Breast epithelium (tissue), 4 donors: ENCODE results near the gene MTERF1. TPM values are rescaled to one million over a fixed set of nuclear protein-coding genes. Genes with fewer than 3 reads are reported as not detected.
"Not testable (repeated sequence)": the region's sequence is repeated elsewhere in the genome, so short reads cannot be mapped to it uniquely, and the experiment has no call there.

Experiments
- DNase-seq, 2 donors: peaks; one replicate each; pipeline ENCODE4 v3.0.0-alpha.2; 2019; ENCODE audit warnings: low spot score in 2 of 2
- H3K27ac ChIP-seq, 2 donors: fragments of 200-600 bp; sonication (generic) in 1 of 2; one replicate each; pipeline ENCODE4 v1.5.1; 2016 to 2019; ENCODE audit warnings: mild to moderate bottlenecking in 1 of 2
- H3K27me3 ChIP-seq, 2 donors: fragments of 200-600 bp; sonication (generic) in 1 of 2; one replicate each; pipeline versions ENCODE4 v1.5.1 to v1.6.0; 2017 to 2019; ENCODE audit warnings: control low read depth in 1 of 2, mild to moderate bottlenecking in 1 of 2
- H3K36me3 ChIP-seq: fragments of 200-600 bp; one replicate; pipeline ENCODE4 v1.5.1; 2019
- H3K4me1 ChIP-seq, 2 donors: fragments of 200-600 bp; sonication (generic); one replicate each; pipeline ENCODE4 v1.5.1; 2016 to 2019; ENCODE audit warnings: control low read depth in 1 of 2
- H3K4me3 ChIP-seq, 3 donors: fragments of 200-600 bp; sonication (generic); 1 replicate in 2 of 3; 2 replicates in 1 of 3; pipeline ENCODE4 v1.5.1; 2016 to 2019; ENCODE audit warnings: mild to moderate bottlenecking in 3 of 3, moderate library complexity in 2 of 3
- H3K9me3 ChIP-seq, 2 donors: fragments of 200-600 bp; sonication (generic) in 1 of 2; one replicate each; pipeline ENCODE4 v1.5.1; 2016 to 2019; ENCODE audit warnings: control low read depth in 1 of 2
- POLR2A ChIP-seq: fragments of 450-650 bp; IDR thresholded peaks from one replicate; pipeline ENCODE4 v1.6.1; 2016; ENCODE audit warnings: antibody characterized with exemption, mild to moderate bottlenecking, moderate library complexity
- POLR2AphosphoS5 ChIP-seq, 3 donors: sonication (generic); formaldehyde crosslinking; IDR thresholded peaks; one replicate each; pipeline ENCODE4 v1.6.1; 2017; ENCODE audit warnings: antibody characterized with exemption in 3 of 3
- intact Hi-C: fragments of 100-400 bp; cut with DNase I; formaldehyde crosslinking; loops from one replicate; pipeline ENCODE4 v1.15.1; 2023; ENCODE audit warnings: low total_unique reads
- total RNA-seq, 3 donors: library from RNA; depleted of rRNA; stranded (reverse); fragments of >200 nt; gene quantifications; one replicate each; pipeline ENCODE4 v1.1.0, GENCODE V29; 2016
- TF ChIP-seq, protein P1 (sequence below), 3 donors: fragments of 450-650 bp; IDR thresholded peaks; one replicate each; pipeline ENCODE4 v1.5.1; 2016 to 2017; ENCODE audit warnings: antibody characterized with exemption in 3 of 3, mild to moderate bottlenecking in 3 of 3, moderate library complexity in 3 of 3

Gene MTERF1
- total RNA-seq, 3 donors from 2014 or later: 11.5 to 18.6 (median 12.5) TPM

DNA sequence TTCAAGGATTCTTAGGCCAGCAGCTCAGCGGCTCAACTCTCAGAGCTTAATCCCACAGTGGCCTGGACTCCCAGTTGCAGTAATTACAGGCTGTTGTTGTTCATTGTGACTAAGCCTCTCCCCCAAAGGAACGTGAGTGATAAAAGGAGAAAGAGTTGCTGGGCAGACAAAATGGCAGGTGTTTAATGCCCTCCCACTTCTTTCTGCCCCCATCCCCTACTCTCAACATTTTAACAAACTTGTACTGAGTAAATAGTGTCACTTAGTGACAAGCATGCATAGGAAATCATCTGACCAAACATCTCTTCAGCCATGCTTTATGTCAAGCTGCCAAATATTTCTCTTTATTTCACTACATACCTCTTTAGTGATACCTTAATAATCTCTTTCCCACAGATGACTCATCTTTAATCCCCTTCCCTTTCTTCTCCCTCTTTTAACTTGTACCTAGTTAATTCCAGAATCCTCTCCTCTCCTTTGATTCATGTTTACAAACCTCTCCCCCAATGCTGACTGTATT is 12.4 kb upstream of the MTERF1 start:
- Histone ChIP-seq H3K36me3 (no peaks in the 10 kb centered on the region), H3K9me3 (peaks cover 0 to under 1% of the 10 kb centered on the region in 2 donors)
- intact Hi-C loops: no loop called here

DNA sequence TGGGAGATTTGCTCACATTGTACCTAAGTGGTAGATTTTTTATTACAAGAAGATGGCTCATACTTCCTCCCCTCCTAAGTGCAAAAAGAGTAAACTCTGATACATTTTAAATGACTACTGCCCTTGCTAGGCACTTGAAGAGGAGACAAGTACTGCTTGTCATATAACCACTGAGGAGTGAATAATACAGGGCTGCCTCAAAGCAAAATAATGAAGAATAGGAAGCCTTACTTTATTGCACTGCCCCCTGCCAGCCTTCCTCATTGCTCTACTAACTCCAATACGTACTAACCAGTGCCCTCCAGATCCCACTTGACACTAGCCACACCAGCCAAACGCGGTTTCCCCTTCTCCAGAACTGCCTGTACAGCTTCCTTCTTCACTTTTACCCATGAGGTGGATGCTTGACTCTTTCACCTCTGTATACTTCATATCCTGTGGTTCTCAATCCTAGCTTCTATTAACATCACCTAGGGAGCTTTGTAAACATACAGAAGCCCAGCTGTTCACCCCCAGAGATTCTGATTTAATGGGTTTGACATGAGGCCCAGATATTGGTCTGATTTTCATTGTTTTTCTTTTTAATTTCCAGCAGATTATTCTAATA is 11.7 kb upstream of the MTERF1 start:
- intact Hi-C loops: no loop called here
- Histone ChIP-seq H3K9me3 (peaks cover 0 to 7% of the 10 kb centered on the region in 2 donors), H3K4me1 (no peaks in the 10 kb centered on the region), H3K36me3 (no peaks in the 10 kb centered on the region), H3K27ac (no peak overlapping the region), H3K27me3 (no peaks in the 10 kb centered on the region), H3K4me3 (no peak overlapping the region)
- no peak for DNase-seq
- no peak for TF ChIP-seq POLR2AphosphoS5 (IDR thresholded peaks at IDR 0.05)
- TF ChIP-seq, protein P1, sequence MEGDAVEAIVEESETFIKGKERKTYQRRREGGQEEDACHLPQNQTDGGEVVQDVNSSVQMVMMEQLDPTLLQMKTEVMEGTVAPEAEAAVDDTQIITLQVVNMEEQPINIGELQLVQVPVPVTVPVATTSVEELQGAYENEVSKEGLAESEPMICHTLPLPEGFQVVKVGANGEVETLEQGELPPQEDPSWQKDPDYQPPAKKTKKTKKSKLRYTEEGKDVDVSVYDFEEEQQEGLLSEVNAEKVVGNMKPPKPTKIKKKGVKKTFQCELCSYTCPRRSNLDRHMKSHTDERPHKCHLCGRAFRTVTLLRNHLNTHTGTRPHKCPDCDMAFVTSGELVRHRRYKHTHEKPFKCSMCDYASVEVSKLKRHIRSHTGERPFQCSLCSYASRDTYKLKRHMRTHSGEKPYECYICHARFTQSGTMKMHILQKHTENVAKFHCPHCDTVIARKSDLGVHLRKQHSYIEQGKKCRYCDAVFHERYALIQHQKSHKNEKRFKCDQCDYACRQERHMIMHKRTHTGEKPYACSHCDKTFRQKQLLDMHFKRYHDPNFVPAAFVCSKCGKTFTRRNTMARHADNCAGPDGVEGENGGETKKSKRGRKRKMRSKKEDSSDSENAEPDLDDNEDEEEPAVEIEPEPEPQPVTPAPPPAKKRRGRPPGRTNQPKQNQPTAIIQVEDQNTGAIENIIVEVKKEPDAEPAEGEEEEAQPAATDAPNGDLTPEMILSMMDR (IDR thresholded peaks at IDR 0.05): no peak

More for the DNA sequence above, 12.4 kb upstream of the MTERF1 start:
- no peak for DNase-seq
- Histone ChIP-seq H3K4me1 (no peaks in the 10 kb centered on the region), H3K4me3 (no peak overlapping the region), H3K27me3 (no peaks in the 10 kb centered on the region), H3K27ac (no peak overlapping the region)
- TF ChIP-seq POLR2A (no peak), POLR2AphosphoS5 (IDR thresholded peaks at IDR 0.05) (no peak)
- TF ChIP-seq, protein P1 (IDR thresholded peaks at IDR 0.05): no peak

DNA sequence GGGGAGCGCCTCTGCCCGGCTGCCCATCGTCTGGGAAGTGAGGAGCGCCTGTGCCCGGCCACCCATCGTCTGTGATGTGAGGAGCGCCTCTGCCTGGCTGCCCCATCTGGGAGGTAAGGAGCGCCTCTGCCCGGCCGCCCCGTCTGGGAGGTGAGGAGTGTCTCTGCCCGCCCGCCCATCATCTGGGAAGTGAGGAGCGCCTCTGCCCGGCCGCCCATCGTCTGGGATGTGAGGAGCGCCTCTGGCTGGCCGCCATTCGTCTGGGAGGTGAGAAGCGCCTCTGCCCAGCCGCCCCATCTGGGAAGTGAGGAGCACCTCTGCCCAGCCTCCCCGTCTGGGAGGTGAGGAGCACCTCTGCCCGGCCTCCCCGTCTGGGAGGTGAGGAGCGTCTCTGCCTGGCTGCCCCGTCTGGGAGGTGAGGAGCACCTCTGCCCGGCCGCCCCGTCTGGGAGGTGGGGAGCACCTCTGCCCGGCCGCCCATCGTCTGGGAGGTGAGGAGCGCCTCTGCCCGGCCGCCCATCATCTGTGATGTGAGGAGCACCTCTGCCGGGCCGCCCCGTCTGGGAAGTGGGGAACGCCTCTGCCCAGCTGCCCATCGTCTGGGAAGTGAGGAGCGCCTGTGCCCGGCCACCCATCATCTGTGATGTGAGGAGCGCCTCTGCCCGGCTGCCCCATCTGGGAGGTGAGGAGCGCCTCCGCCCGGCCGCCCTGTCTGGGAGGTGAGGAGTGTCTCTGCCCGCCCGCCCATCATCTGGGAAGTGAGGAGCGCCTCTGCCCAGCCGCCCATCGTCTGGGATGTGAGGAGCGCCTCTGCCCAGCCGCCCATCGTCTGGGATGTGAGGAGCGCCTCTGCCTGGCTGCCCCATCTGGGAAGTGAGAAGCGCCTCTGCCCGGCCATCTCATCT is 8.0 kb upstream of the MTERF1 start:
- DNase-seq, H3K9me3 ChIP-seq, H3K27me3 ChIP-seq, intact Hi-C loops, H3K36me3 ChIP-seq, H3K4me1 ChIP-seq, H3K27ac ChIP-seq, H3K4me3 ChIP-seq: not testable (repeated sequence)

DNA sequence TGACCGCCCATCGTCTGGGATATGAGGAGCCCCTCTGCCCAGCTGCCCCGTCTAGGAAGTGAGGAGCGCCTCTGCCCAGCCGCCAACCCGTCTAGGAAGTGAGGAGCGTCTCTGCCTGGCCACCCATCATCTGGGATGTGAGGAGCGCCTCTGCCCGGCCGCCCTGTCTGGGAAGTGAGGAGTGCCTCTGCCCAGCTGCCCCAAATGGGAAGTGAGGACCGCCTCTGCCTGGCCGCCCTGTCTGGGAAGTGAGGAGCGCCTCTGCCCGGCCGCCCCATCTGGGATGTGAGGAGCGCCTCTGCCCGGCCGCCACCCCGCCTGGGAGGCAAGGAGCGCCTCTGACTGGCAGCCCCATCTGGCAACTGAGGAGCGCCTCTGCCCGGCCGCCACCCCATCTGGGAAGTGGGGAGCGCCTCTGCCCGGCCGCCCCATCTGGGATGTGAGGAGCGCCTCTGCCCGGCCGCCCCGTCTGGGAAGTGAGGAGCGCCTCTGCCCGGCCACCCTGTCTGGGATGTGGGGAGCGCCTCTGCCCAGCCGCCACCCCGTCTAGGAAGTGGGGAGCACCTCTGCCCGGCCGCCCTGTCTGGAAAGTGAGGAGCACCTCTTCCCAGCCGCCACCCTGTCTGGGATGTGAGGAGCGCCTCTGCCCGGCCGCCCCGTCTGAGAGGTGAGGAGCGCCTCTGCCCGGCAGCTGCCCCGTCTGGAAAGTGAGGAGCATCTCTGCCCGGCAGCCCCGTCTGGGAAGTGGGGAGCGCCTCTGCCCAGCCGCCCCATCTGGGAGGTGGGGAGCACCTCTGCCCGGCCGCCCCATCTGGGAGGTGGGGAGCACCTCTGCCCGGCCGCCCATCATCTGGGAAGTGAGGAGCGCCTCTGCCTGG is 7.1 kb upstream of the MTERF1 start:
- H3K4me1 ChIP-seq, H3K9me3 ChIP-seq, DNase-seq, H3K4me3 ChIP-seq, H3K27me3 ChIP-seq, intact Hi-C loops, H3K36me3 ChIP-seq, H3K27ac ChIP-seq: not testable (repeated sequence)

DNA sequence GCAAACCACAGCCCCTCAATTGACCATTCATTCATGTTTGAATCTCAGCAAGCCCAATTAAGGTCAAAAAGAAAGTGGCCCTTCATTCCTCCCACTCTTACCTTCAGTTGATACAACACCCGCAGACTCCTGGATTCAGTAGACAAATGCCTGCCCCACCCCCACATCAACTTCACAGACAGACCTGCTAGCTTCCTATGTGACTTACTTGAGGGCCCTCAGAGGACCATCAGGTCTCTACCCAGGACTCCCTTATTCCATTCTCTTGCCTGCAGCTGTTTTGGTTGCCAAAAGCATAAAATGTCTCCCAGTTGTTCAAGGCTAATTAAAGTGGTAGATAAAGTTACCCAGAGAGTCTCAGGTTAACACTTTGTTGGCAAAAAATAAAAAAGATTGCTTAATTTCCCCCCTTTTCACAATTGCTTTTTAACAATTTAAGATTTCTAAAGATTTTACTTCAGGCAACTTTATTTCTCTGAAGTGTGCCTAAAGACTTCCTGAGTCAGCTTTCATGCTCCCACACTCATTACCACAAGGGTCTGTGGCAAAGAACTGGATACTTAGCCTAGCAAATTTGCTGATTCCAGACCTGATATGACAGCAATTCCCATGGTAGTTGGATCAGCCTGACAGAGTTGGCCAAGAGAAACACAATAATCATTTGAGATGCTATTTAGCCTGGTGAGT is 3.3 kb upstream of the MTERF1 start:
- H3K4me3 ChIP-seq: no peak overlapping the region
- H3K4me1 ChIP-seq: peaks cover 0 to 12% of the 10 kb centered on the region in 2 donors

More for the DNA sequence above, 3.3 kb upstream of the MTERF1 start:
- peaks cover 0 to 8% of the 10 kb centered on the region in 2 donors for H3K9me3 ChIP-seq
- H3K27ac ChIP-seq: peak overlapping the region in 1 of 2 donors; percentile 25
- intact Hi-C loops: no loop called here
- no peaks in the 10 kb centered on the region for H3K27me3 ChIP-seq
- TF ChIP-seq POLR2A (no peak), POLR2AphosphoS5 (IDR thresholded peaks at IDR 0.05) (no peak)
- TF ChIP-seq, protein P1 (IDR thresholded peaks at IDR 0.05): no peak
- H3K36me3 ChIP-seq: no peaks in the 10 kb centered on the region
- no peak for DNase-seq
